GM19238 (cell line): ENCODE results near the gene C20orf204.

Experiments
- DNase-seq: peaks from one replicate; pipeline ENCODE4 v3.0.0; 2011; ENCODE audit warnings: low spot score; ENCODE audit not compliant: insufficient read length

C20orf204 gene

GRCh38 chr20:64041040-64041780 lies 5.2 kb downstream of the C20orf204 start:
- DNase-seq, result no peak

DNA sequence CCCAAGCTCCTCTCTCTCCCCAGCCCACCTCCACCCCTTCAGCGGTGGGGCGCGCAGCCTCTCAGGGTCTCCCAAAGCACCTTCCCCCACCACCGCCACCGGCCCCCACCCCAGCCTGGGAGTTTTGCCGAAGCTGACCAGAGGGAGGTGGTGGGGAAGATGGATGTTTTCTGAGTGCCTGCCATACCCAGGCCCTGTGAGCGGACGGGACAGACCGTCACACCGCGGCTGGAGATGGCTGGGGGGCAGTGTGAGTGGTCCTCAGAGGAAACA lies 5.7 kb downstream of the C20orf204 start:
- no peak for DNase-seq

GRCh38 chr20:64042054-64042781 lies 6.2 kb downstream of the C20orf204 start:
- DNase-seq, result no peak

- DNase-seq, result no peak
Measured at GRCh38 chr20:64043768-64044167, 7.8 kb downstream of the C20orf204 start.

DNA sequence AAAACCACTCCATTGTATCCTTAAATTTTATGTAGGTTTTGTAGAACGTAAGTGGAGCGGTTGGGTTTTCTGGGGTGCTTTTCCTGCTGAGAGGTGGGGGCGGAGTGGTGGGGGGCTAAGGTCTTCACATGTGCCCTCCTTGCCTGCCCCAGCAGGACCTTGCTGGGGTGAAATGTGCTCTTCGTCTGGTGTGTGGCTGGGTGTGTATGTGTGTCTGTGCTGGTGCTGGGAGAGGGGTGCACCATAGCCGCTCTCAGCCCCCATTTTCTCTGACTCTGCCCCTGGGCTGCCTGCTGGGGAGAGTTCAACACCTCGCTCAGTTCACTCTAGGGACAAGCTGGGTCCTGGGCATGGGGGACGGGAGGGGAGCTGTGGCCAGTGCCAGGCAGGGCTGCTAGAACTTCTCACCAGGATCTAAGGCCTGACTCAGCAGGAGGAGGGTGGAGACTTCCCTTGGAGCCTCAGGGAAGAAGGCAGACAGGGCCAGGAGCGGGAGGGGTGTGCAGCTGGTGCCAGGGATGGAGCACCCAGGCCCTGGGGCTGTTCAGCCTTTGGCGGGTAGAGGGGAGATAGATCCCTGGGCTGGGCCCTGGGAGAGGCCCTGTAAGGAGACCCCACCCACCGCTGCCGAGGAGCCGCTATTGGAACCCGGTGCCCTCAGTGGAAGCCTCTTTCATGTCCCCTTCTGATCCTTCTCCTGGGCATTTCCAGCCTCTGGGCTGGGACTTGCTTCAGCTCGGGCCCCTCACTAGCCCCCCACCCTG lies 8.7 kb downstream of the C20orf204 start:
- DNase-seq, result no peak

DNA sequence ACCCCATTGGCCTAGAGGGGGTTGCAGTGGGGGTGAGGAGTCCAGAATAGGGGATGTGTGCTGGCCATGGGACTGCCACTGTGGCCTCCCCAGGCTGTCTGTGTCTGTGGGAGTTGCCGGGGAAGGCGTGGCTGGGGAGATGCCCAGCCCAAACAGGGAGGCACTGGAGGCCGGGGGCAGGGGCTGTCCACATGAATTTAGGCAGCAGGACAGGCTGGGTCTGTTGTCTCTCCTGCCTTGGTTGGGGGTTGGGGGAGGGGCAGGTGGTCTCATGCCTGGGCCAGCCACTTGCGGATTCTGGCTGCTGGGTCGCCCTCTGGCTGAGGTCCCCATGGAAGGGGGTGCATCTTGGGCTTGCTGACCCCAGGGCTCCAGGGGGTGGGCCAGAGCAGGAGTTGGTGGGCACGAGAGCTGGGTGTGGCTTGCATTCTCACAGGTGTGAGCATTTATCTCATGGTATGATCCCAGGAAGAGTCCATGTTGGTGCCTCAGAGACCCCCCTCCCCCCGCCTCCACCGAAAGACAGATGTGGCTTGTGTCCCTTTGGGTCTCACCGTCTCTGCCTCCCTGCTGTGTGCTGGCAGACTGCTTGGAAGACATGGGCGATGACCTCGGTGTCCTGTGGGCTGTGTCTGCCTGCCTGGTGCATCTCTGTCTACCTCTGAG lies 9.5 kb downstream of the C20orf204 start:
- DNase-seq, result no peak

GRCh38 chr20:64047046-64047389 lies 11.0 kb downstream of the C20orf204 start:
- DNase-seq, result no peak

GRCh38 chr20:64047968-64048401 lies 12.0 kb downstream of the C20orf204 start:
- no peak for DNase-seq

- DNase-seq, result no peak
Measured at GRCh38 chr20:64048402-64049044, 12.5 kb downstream of the C20orf204 start.

GRCh38 chr20:64049060-64049877 lies 13.3 kb downstream of the C20orf204 start, which contains the start of gene SOX18:
Gene SOX18, minus strand, starts transcription at chr20:64049639. Its CDS starts 123 bp downstream, at chr20:64049516.
- no peak for DNase-seq

GRCh38 chr20:64049878-64050260 lies 13.9 kb downstream of the C20orf204 start:
- DNase-seq, result no peak

DNA sequence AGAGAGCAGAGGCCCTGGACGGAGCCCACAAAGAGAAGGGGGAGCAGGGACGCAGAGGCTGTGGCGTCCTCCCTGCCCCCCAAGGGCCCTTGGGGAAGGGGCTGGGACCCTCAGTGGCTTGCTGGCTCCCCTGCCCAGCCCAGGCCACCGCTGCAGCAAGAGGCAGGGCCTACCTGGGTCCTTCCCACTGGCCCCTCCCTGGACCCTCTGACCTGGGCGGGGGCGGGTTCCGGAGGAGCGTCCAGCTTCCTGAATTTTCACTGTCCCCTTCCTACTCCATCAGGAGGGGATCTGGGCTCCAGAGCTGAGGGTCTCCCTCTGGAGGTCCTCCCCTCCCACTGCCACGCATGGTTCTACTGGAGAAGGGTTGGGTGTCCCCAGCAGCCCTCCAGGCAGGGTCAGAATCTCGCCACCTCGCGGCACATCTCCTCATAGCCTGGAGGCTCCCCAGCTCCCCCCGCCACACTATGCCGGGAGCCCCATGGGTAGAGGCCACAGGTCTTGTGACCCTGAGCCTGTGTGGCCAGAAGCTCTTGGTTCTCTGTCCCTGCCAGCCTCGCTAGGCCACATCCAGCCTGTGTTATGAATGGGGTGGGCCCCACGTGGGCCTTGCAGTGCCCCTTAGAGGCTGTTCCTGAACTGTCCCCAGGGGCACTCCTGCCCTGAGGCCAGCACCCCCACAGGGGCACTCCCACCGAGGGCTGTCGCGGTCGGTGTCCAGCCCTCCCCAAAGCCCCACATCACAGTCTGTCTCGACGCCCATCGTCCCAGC lies 14.5 kb downstream of the C20orf204 start:
- no peak for DNase-seq

DNA sequence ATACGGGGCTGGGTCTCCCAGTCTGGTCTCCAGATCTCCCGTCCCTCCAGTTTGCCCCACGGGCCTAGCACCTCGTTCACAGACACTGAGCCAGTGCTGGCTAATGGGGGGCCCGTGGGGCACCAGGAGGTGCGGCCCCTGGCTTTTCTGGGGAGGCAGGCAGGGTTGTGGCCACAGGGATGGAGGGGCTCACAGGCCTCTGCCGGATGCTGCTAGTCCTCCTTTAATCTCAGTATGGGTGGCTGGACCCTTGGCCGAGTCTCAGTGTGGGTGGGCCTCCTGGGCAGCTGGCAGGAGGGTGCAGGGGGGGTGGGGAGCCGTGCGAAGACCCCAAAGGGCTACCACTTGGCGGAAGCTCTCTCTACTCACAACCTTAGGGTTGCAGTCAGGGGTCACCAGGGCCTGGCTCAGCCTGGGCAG lies 15.1 kb downstream of the C20orf204 start:
- no peak for DNase-seq

DNA sequence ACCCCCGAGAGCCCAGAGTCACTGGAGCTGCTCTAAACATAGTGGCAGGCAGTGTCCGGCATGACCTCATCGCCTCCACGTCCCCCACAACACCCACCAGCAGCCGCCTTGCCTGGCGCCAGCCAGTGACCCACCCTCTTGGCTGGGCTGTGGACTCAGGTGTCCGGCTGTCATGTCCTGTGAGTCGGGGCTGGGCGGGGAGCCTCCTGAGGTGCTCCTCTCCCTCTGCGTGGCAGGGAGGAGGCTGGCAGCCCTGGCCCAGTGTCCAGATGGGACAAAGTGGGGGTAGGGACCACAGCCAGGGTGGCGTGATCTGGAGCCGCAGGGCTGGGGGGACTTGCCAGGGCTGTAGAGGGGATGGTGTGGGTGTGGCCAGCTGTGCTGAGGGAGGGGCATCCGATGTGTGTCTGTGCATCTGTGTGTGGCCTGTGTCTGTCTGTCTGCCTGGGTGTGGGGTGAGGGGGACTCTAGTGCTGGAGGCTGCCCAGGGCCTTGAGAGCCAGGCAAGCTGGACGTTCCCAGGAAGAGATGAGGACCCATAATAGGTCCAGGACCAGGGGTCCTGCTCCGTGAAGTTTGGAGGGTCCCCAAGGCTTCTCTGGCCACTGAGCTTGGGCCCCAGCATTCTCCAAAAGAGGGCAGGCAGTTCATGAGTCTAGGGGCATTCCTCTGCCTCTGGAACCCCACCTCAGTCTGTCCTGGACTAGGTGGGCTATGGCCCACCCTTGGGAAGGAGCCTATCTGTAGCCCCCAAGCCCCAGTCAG lies 15.8 kb downstream of the C20orf204 start:
- no peak for DNase-seq

GRCh38 chr20:64052326-64052722 lies 16.3 kb downstream of the C20orf204 start:
- DNase-seq, result no peak

DNA sequence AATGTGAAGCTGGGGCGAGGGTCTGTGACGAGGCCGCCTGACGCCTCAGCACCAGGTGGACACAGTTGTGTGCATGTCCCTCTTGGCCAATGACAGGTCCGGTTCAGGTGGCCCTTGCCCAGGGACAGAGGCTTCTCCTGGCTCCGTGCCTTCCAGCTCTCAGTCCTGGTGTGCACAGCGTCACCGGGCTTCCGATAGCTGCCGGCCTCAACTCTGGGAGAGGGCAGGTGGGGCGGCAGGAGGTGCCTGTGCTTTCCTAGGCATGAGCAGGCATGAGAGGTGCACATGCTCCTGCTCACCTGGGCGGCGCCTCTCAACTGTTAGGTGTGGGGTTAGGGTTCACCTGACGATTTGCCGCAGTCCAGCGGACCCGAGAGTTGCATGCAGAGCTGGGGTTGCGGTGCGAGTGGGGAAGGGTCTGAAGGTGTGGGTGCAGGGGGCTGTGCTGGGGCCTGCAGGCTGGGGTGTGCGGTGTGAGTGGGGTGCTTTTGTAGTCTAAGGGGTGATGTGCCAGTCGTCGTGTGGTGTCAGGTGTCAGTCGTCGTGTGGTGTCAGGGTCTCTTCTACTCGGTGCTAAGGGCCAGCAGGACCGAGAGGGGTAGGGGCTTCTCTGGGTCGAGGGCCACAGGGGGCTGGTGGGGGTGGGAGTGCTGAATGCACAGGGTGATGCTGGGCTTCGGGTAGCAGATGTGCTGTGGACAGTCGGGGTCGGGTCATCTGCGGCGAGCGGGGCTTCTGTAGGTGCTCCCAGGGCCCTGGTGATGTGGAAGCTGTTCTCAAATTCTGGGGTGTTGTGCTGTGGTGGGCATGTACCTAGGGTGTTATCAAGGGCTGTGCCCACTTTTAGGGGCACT lies 17.2 kb downstream of the C20orf204 start:
- no peak for DNase-seq

DNA sequence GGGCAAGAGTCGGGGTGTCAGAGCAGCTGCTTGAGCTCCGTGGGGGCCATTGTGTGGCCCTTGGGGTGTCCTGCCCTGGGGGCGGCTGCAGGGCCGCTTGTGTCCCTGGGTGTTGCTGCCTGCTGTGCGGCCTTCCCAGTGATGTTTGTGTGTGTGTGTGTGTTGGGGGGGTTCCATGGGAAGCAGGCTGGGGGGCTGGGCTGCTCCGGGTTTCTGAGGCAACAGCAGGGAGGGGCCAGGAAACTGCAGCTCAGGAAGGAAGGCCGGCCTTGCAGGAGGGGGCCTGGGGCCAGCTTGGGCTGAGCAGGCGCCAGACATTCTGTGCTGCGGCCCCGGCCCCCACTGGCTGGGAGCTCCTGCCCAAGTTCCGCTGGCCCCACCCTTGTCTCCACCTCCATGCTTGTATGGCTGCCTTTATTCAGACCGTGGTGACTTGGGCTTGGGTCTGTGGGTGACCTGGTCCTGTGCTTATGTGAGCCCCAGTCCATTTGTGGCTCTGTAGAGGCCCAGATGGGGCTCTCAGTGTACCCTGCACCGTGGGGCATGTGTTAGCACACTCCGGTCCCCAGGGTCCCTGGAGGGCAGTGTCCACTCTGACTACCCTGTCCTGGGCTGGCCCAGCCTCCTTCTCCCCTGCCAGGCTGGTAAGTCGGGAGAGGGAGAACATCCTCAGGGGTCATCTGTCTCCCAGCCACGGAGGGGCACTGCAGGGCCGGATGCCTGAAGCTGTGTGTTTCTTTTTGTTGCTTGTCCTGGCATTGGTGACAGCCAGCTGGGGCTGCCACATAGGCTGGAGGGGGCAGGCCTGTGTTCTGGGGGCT lies 18.1 kb downstream of the C20orf204 start:
- DNase-seq, result no peak
